Activated B cell treated with CpG ODN at 0.5 μM for 24 hours (primary cell): ENCODE measurements around the gene MAP3K21. TPM values are rescaled to one million over a fixed set of nuclear protein-coding genes. Genes with fewer than 3 reads are reported as not detected.

Experiments used
- ATAC-seq: fragments of 200-7000 bp; cut with Tn5 transposase; one replicate; pipeline ENCODE4 v1.10.0; 2021; ENCODE audit warnings: low read depth, mild to moderate bottlenecking, moderate library complexity
- CTCF ChIA-PET: fragments of 350-600 bp; sonication (Branson Sonifier 250); formaldehyde crosslinking; loops from one replicate; lab custom pipeline; 2021; ENCODE audit warnings: antibody characterized with exemption; lab: Charles Lee
- POLR2A ChIA-PET: fragments of 350-600 bp; sonication (Branson Sonifier 250); formaldehyde crosslinking; loops from one replicate; lab custom pipeline; 2021; ENCODE audit warnings: antibody characterized with exemption; lab: Charles Lee
- DNase-seq: peaks from one replicate; pipeline ENCODE4 v3.0.0; 2022
- H3K27ac Mint-ChIP-seq: one replicate; pipeline ENCODE4 v1.8.0; 2020; ENCODE audit warnings: mixed read lengths
- H3K27me3 Mint-ChIP-seq: one replicate; pipeline ENCODE4 v1.8.0; 2021; ENCODE audit warnings: mixed read lengths
- H3K36me3 Mint-ChIP-seq: one replicate; pipeline ENCODE4 v1.8.0; 2021; ENCODE audit warnings: low read depth, mixed read lengths
- H3K4me1 Mint-ChIP-seq: one replicate; pipeline ENCODE4 v1.8.0; 2021; ENCODE audit warnings: mixed read lengths
- H3K4me3 Mint-ChIP-seq: one replicate; pipeline ENCODE4 v1.8.0; 2020; ENCODE audit warnings: mild to moderate bottlenecking, mixed read lengths
- H3K9me3 Mint-ChIP-seq: one replicate; pipeline ENCODE4 v1.8.0; 2020; ENCODE audit warnings: mixed read lengths
- intact Hi-C: fragments of 100-400 bp; cut with micrococcal nuclease; formaldehyde crosslinking; loops from one replicate; pipeline ENCODE4 v1.15.1; 2024
- total RNA-seq: library from RNA; stranded (reverse); gene quantifications from 2 replicates; pipeline ENCODE4 v1.2.3, GENCODE V29; 2022
- TF ChIP-seq, protein P1 (sequence below): fragments of 200-600 bp; IDR thresholded peaks from one replicate; pipeline ENCODE4 v1.8.0; 2022; ENCODE audit warnings: antibody characterized with exemption, mild to moderate bottlenecking

Gene MAP3K21
- total RNA-seq, 1 donor from 2014 or later: 1.5 TPM

DNA sequence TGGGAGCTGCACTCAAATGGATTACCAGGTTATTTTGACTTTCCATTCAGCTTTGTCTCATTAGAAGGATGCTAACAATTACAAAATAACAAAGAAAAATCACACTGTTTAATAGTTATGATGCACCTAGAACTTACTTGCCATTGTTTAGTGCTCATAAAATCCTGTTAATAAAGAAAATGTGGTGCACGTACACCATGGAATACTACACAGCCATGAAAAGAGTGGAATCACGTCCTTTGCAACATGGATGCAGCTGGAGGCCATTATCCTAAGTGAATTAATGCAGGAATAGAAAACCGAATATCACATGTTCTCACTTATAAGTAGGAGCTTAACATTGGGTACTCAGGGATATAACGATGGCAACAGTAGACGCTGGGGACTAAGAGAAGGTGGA lies 19.8 kb downstream of the MAP3K21 start:
- Mint-ChIP-seq H3K9me3 (no peaks in the 10 kb centered on the region), H3K4me3 (no peak overlapping the region), H3K4me1 (no peaks in the 10 kb centered on the region), H3K27ac (no peak overlapping the region), H3K27me3 (peaks cover 4% of the 10 kb centered on the region), H3K36me3 (no peaks in the 10 kb centered on the region)
- no peak for DNase-seq
- CTCF ChIA-PET: no interaction called here
- ATAC-seq: no peak
- TF ChIP-seq, protein P1, sequence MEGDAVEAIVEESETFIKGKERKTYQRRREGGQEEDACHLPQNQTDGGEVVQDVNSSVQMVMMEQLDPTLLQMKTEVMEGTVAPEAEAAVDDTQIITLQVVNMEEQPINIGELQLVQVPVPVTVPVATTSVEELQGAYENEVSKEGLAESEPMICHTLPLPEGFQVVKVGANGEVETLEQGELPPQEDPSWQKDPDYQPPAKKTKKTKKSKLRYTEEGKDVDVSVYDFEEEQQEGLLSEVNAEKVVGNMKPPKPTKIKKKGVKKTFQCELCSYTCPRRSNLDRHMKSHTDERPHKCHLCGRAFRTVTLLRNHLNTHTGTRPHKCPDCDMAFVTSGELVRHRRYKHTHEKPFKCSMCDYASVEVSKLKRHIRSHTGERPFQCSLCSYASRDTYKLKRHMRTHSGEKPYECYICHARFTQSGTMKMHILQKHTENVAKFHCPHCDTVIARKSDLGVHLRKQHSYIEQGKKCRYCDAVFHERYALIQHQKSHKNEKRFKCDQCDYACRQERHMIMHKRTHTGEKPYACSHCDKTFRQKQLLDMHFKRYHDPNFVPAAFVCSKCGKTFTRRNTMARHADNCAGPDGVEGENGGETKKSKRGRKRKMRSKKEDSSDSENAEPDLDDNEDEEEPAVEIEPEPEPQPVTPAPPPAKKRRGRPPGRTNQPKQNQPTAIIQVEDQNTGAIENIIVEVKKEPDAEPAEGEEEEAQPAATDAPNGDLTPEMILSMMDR: no peak
- intact Hi-C loops: no loop called here
- POLR2A ChIA-PET: no interaction called here

DNA sequence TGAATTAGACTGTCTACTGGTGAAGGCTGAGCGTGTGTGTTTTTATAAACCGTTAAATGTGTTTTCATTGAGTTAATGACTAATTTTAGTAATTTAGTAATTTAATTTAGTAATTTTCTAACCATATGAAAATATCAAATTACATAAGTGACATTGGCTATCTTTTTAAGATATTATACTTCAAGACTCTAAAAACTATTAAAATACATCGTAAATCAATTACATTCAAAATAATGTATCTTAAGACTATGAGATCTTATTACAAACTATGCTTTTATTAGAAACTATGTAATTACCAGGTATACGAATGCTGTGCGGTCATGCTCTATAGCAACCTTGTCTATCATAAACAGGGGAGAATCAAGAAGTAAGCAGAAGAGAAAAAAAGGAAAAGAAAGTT lies 21.6 kb downstream of the MAP3K21 start:
- H3K4me1 Mint-ChIP-seq: no peaks in the 10 kb centered on the region
- H3K27ac Mint-ChIP-seq: no peak overlapping the region
- H3K36me3 Mint-ChIP-seq: no peaks in the 10 kb centered on the region
- H3K9me3 Mint-ChIP-seq: no peaks in the 10 kb centered on the region
- no peak for ATAC-seq
- H3K4me3 Mint-ChIP-seq: no peak overlapping the region
- ChIA-PET POLR2A (no interaction called here), CTCF (no interaction called here)
- DNase-seq: no peak
- TF ChIP-seq, protein P1: no peak
- H3K27me3 Mint-ChIP-seq: no peaks in the 10 kb centered on the region
- intact Hi-C loops: no loop called here

DNA sequence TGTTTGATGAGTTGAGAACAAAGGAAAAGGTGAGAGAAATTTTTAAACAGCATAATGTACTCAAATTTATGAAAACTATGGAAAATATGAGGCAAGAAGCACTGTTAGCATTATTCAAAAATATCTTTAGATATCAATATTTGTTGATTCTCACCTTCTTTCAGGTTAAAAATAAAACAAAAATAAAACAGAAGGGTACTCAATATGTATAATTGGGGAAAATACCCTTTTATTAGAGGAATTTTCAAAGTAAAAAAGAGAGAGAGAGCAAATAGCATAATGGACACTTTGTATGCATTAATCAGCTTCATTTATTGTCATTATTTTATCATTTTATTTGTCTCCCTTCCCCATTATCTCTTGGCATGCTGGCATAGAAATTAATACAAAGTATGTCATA lies 27.5 kb downstream of the MAP3K21 start:
- intact Hi-C loops: no loop called here
- H3K36me3 Mint-ChIP-seq: no peaks in the 10 kb centered on the region
- H3K27ac Mint-ChIP-seq: no peak overlapping the region
- no peaks in the 10 kb centered on the region for H3K9me3 Mint-ChIP-seq
- ATAC-seq: no peak
- DNase-seq: no peak
- TF ChIP-seq, protein P1: no peak
- no peaks in the 10 kb centered on the region for H3K27me3 Mint-ChIP-seq
- ChIA-PET CTCF (no interaction called here), POLR2A (no interaction called here)
- no peak overlapping the region for H3K4me3 Mint-ChIP-seq
- H3K4me1 Mint-ChIP-seq: peaks cover 13% of the 10 kb centered on the region

- Mint-ChIP-seq H3K4me3 (no peak overlapping the region), H3K36me3 (no peaks in the 10 kb centered on the region), H3K27ac (no peak overlapping the region), H3K27me3 (no peaks in the 10 kb centered on the region), H3K4me1 (peaks cover 13% of the 10 kb centered on the region), H3K9me3 (no peaks in the 10 kb centered on the region)
- ATAC-seq (peak; percentile 56), DNase-seq (no peak)
- intact Hi-C loops: no loop called here
- CTCF ChIA-PET: interaction anchor here (0.9 kb wide), 1 partner anchor 10 kb away, joined by 3 read pairs; no protein-coding TSS in a partner anchor
- POLR2A ChIA-PET: interaction anchor here (0.5 kb wide), 1 partner anchor 224 kb away, joined by 9 read pairs; no protein-coding TSS in a partner anchor
- TF ChIP-seq, protein P1: no peak
Observed at GRCh38 chr1:233355841-233356704, 28.5 kb downstream of the MAP3K21 start.

DNA sequence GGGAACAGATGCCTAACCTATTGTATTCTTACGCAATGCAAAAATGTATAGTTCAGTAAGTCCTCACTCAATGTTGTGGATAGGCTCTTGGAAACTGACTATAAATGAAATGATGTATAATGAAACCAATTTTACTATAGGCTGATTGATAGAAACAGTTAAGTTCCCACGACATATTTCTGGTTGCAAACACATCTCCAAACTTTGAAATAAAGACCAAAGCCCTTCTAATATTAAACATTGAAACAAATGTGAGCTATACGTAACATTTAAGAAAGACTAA lies 29.1 kb downstream of the MAP3K21 start:
- intact Hi-C loops: no loop called here
- CTCF ChIA-PET: interaction anchor here (0.9 kb wide), 1 partner anchor 10 kb away, joined by 3 read pairs; no protein-coding TSS in a partner anchor
- DNase-seq: no peak
- Mint-ChIP-seq H3K9me3 (no peaks in the 10 kb centered on the region), H3K4me3 (no peak overlapping the region), H3K36me3 (no peaks in the 10 kb centered on the region), H3K4me1 (peaks cover 13% of the 10 kb centered on the region), H3K27me3 (no peaks in the 10 kb centered on the region), H3K27ac (no peak overlapping the region)
- ATAC-seq: no peak
- POLR2A ChIA-PET: interaction anchor here (0.5 kb wide), 1 partner anchor 224 kb away, joined by 9 read pairs; no protein-coding TSS in a partner anchor
- TF ChIP-seq, protein P1: no peak
